AG09319 (cell line): ENCODE measurements around the gene RCOR2.

ENCODE experiments used
- DNase-seq: peaks from one replicate; pipeline ENCODE4 v3.0.0-alpha.2; 2010; ENCODE audit warnings: low read depth; ENCODE audit errors: extremely low read depth
- CTCF ChIP-seq: IDR thresholded peaks from 2 replicates; pipeline ENCODE4 v1.5.1; 2011; ENCODE audit warnings: low read depth, mild to moderate bottlenecking, inconsistent platforms, low read length, moderate library complexity

Gene RCOR2

DNA sequence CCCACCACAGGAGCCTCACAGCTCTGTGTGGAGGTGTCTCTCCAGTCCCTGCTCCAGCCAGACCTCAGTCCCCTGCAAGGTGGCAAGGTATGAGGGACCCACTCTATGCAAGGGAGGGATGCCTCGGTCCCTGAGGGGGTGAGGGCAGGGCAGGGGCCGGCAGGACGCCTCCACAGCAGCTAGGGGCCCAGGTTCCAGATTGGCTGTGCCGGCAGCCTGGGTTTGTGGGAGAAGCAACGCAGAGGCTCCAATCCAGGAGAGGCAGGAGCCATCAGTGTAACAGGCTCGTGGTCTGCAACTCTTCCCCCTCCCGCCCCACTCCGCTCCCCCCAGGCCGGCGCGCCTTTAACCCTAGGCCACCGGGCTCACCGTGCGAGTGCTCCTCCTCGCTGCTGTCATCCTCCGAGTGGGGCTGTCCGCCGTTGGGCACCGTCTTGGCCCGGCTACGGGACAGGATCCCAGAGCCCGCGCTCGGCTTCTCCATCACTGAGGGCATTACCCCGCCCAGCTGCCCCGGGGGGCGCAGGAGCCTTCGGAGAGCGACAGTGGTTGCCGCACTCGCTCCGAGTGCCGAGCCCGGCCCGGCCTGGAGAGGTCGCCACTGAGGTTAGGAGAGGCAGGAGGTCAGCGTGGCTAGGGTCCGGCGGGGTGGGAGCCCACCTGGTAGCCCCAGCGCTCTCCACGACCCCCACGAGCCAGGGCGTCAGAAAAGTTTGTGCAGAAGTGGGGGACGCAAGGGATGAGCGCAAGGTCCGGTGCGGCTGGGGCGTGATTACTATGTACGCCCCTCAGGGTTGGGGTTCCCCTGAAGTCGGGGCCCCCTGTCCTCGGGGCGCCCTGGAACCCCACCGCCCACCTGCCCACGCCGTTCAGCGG, 765 bp downstream of the RCOR2 start:
- TF ChIP-seq CTCF = peak; percentile 71
- no peak for DNase-seq

DNA sequence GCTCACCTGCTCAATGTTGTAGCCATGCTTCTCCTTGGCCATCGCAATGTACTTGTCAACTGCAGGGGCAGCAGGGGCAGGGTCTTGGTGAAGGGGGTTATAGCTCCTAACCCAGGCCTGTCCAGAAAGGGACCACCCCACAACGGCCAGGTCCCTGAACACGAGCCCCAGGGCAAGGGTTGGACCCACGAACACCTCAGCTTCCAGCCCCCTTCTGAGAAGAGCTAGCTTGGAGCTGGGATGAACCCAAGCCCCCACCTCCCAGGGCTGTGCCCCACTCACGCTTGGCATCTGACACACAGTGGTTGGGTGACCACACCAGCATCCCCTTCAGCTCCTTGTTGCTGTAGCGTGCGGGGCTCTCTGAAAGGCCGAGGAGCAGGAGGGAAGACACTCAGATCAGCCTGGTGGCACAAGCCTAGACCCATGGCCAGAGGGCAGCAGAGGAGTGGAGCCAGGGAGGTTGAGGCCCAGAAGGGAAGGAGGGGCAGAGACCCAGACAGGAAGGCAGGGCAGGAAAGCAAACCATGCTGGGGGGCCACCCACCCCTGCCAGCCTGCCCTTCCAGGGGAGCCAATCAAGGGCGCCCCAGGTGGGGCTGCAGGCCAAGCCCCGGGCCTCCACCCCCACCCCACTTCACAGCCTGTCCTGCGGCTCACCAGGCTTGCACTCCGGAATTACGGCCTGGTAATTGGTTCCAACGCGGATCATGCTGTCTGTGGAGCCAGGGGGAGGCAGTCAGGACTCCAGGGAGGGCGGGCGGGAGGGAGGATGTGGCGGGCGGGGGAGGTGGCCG, 1.9 kb downstream of the RCOR2 start:
- DNase-seq = no peak
- TF ChIP-seq CTCF = no peak

- no peak for DNase-seq
Observed at GRCh38 chr11:63913866-63914830, 2.8 kb downstream of the RCOR2 start.

GRCh38 chr11:63912678-63913077, 4.3 kb downstream of the RCOR2 start:
- no peak for TF ChIP-seq CTCF
- no peak for DNase-seq

More at GRCh38 chr11:63913866-63914830, 2.8 kb downstream of the RCOR2 start:
- no peak for TF ChIP-seq CTCF

DNA sequence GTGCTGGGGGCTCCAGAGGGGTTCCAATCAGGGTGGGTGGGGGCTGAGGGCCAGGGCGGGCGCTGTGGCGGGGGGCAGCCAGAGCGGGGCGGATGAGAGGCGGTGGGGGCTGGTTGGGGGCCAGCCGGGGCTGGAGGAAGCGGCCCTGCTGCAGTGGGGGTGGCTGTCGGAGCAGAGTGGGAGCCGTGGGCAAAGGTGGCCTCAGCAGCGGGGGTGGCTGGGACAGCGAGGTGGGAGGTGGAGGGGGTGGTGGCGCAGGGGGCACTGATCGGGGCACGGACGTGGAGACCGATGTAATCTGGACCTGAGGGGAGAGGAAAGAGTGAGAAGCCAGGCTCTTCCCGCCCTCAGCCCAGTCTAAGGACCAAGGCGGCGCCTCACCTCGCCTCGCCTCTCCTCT, 5.1 kb downstream of the RCOR2 start:
- no peak for TF ChIP-seq CTCF

GRCh38 chr11:63911440-63911839, 5.5 kb downstream of the RCOR2 start:
- TF ChIP-seq CTCF = no peak
- DNase-seq = no peak

More for the DNA sequence above, 5.1 kb downstream of the RCOR2 start:
- DNase-seq = no peak
